GM19328 (cell line): Measurements from ENCODE around the gene ZNF439.
"Not testable (repeated sequence)": the region's sequence is repeated elsewhere in the genome, so short reads cannot be mapped to it uniquely, and the experiment has no call there.

Experiments
- ATAC-seq: cut with Tn5 transposase; IDR thresholded peaks from one replicate; pipeline ENCODE4 v1.9.1; 2021; ENCODE audit warnings: mild to moderate bottlenecking, moderate library complexity; ENCODE audit not compliant: unreplicated experiment

The ZNF439 gene

DNA sequence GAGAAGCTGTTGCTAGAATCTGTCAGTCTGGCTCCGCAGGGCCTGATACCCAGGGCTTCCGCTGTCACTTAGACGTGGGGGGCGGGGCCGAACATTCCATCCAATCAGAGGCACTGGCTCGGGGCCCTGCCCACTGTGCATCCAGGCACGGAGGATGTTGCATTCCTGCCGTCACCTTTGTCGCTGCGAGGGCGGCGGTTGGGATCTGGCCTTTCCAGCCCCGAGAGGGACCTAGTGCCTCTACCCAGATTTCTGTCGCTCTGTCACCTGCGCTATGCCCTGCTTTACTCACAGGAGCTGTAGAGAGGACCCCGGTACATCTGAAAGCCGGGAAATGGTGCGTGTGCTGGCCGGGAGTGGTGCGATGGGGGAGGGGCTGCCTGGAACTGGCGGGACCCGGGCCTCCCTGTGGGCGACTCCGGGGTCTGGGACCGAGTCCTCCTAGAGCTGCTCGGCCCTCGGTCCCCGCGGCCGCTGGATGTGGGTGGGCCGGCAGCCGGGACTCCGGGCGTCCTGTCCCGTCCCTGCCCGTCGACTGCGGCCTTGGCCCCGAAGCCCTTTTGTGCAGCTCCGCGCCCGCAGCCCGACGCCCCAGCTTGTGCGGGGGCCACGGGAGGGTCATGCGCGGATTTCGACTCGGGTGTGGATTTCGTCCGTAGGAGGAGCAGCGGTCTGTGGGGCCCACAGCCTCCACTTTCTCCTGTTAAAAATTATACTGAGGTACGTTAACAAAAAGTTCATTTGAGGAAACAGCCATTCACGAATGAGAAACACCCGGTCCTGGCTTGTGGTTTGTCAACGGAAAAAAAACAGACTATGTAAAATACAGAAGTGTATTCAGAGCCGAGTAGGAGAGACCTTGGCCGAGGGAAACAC lies at the start of gene ZNF439:
TSS of gene ZNF439 (plus strand) at position 133 of the 876 bp plus-strand sequence. CDS start at position 275, 142 bp downstream.
- peak; percentile 67 for ATAC-seq

DNA sequence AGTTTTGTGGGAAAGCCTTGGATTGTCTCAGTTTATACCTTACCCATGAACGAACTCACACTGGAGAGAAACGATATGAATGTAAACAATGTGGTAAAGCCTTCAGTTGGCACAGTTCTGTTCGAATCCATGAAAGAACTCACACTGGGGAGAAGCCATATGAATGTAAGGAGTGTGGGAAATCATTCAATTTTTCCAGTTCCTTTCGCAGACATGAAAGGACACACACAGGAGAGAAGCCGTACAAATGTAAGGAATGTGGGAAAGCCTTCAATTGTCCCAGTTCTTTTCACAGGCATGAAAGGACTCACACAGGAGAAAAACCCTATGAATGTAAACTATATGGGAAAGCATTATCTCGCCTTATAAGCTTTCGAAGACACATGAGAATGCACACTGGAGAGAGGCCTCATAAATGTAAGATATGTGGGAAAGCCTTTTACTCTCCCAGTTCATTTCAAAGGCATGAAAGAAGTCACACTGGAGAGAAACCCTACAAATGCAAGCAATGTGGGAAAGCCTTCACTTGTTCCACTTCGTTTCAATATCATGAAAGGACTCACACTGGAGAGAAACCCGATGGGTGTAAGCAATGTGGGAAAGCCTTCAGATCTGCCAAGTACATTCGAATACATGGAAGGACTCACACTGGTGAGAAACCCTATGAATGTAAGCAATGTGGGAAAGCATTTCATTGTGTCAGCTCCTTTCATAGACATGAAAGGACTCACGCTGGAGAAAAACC lies 42.0 kb upstream of the ZNF439 start:
- ATAC-seq, result no peak

DNA sequence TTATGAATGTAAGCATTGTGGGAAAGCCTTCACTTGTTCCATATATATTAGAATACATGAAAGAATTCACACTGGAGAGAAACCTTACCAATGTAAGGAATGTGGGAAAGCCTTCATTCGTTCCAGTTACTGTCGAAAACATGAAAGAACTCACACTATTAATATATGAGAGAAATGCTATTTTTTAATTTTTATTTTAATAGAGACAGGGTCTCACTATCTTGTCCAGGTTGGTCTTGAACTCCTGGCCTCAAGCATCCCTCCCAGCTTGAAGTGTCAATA lies 41.5 kb upstream of the ZNF439 start:
- ATAC-seq, result no peak

DNA sequence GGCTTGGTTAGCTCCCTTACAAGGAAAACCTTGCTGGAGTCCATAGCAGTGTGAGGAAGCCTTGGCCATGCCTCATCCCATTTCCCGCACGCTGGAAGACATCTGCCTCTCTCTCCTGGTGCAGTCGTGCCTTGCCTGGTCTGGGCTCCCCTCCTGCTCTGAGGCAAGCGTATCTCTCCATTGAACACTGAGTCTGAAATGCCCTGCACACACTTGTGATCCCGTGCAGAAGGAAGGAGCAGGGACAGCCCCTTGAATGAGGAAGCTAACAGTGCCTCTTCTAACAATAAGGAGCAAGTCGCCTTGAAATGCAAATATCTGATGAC lies 34.9 kb upstream of the ZNF439 start:
- peak; percentile 25 for ATAC-seq

DNA sequence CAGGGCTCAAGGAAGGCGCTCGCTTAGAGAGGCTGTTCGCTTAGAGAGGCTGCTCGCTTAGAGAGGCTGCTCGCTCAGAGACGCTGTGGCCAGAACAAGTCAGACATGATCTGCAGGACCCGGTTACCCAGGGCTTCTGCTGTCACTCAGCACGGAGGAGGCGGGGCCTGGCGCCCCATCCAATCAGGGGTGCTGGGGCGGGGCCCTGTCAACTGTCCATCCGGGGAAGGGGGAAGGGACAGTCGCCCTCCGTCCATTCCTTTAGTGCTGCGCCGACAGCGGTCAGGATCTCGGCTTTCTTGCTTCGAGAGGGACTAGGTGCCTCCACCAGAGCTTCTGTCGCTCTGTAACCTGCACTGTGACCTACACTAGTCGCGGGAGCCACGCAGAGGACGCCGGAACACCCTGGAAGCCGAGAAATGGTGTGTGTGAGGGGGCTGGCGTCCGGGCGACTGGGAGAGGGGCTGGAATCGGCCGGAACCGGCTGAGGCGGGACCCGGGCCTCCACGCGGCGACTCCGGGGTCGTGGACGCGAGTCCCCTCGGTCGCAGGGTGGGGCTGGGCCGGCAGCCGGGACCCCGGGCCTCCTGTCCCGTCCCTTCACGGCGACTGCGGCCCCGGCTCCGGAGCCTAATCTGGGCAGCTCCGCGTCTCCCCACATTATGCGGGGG lies 34.4 kb upstream of the ZNF439 start, which contains the start of gene ZNF440:
TSS of gene ZNF440 (plus strand) at position 245 of the 671 bp plus-strand sequence. CDS start at position 420, 175 bp downstream.
- peak; percentile 98 for ATAC-seq

DNA sequence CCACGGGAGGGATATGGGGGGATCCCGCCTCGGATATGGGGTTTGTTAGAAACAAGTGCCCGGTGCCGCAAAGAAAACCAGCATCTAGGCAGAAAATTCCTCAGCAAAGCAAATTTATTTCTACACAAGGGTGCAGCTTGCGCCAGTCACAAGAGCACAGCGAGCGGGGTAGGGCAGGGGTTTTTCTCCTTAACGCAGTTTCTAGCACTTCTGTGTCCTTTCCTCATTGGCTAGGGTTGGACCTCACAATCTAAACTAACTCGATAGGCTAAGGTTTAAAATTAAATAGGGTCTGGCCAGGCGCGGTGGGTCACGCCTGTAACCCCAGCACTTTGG lies 33.9 kb upstream of the ZNF439 start:
- ATAC-seq, result no peak

DNA sequence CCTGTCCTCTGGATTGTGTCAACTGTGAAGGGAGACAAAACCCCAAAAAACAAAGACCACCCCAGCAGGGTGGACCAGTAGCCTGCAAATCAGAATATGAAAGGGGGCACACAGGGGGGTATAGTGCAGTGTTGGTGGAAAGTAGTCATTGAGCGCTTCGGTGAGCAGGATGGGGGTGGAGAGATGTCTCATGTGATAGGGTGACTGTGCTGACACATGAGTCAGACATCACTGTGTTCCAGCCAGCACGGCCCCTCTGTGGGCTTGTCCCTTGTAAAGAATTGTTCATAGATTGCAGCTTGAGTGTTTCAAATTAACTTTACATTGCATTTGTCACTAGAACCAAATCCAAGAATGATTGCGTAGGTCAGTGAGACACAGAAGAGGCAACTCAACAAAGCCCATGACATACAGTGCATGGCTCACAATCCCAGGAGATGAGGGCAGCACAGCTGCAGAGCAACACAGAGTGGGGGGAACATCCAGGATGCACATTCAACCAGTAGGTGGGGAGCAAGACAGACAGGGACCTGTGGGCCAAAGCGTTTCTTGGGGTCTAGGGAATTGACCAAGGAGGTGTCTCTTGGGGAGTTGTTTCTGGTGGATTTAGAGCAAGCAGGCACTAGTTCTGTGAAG lies 26.9 kb upstream of the ZNF439 start:
- no peak for ATAC-seq

DNA sequence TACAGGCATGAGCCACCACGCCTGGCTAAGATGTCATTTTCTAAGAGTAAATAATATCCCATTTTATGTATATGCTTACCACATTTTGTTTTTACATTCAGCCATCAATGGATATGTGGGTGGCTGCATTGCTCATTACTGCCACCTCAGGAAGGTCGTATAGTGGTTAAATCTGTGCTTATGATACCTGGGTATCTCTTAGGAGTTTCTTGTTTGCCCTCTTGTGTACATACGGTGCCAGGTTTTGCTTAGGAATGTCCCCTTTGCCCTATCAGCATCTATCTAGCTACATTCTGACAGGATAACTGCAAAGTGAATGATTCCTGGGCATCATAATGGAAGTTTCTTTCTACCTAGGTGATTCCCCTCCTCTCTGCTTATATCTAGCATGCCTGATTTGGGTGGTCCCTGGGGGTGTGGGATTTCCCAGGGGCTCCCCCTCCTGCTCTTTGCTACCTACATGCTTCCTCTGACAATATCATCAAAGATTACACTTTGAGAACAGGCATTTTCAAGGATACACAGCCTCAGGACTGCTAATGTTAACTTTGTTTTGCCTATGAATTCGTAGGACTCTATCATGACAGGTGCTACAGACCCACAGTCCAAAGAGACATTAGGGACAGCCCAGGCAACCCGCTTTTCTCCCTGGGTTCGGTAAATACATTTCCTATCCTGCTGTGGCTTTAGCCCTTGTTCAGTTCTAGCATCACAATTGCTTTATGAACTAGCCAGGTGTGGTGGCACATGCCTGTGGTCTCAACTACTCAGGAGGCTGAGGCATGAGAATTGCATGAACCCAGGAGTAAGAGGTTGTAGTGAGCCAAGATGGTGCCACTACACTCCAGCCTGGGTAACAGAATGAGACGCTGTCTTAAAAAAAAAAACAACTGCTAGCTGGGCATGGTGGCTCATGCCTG lies 19.3 kb upstream of the ZNF439 start:
- ATAC-seq, result not testable (repeated sequence)

DNA sequence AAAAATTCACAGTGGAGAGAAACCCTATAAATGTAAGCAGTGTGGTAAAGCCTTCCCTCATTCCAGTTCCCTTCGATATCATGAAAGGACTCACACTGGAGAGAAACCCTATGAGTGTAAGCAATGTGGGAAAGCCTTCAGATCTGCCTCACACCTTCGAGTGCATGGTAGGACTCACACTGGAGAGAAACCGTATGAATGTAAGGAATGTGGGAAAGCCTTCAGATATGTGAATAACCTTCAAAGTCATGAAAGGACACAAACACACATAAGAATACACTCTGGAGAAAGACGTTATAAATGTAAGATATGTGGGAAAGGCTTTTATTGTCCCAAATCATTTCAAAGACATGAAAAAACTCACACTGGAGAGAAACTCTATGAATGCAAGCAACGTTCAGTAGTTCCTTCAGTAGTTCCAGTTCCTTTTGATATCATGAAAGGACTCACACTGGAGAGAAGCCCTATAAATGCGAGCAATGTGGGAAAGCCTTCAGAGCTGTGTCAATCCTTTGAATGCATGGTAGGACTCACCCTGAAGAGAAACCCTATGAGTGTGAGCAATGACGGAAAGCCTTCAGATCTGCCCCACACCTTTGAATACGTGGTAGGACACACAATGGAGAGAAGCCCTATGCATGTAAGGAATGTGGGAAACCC lies 16.1 kb upstream of the ZNF439 start:
- ATAC-seq, result no peak

DNA sequence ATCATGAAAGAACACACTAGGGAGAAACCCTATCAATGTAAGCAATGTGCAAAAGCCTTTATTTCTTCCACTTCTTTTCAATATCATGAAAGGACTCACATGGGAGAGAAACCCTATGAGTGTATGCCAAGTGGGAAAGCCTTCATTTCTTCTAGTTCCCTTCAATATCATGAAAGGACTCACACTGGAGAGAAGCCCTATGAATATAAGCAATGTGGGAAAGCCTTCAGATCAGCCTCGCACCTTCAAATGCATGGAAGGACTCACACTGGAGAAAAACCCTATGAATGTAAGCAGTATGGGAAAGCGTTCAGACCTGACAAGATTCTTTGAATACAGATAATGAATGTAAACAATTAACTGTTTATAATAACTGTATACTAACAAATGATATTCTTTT lies 15.0 kb upstream of the ZNF439 start:
- no peak for ATAC-seq

DNA sequence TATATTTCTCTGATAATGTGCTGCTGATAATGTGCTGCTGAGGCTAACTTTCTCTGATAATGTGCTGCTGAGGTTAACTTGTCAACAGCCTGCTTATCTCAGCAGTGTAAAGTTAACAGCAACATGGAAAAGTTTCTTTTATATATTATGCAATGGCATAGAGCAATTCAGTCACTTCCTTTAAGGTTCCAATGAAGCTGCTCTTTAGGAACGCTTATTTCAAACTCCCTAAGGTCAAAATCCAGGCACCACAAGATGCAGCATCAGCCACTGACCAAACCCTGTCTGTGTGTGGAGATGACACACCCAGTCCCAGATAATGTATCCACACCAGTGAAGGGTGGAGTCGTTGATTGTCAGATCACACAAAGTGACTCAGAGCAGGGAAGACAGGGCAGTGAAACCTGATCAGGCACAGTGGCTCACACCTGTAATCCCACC lies 12.9 kb upstream of the ZNF439 start:
- ATAC-seq, result not testable (repeated sequence)

DNA sequence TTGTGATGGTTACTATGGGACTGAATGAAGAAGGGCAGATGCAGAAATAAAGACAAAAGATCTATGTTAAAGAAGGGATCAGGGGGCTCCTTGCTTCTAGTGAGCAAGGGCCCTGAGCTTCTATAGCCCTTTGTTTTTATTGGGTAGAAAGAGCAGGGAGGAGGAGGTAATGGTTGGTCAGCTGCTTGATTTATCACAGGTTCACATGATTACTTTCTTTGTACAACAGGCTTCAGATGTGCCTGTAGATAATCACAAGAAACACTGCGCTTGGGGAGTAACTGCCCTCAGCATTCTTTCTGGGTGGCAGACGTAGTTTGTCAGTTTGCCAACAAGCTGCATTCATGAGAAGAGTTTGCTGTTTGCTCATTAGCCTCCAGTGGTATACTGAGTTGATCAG lies 4.8 kb upstream of the ZNF439 start:
- ATAC-seq, result no peak

DNA sequence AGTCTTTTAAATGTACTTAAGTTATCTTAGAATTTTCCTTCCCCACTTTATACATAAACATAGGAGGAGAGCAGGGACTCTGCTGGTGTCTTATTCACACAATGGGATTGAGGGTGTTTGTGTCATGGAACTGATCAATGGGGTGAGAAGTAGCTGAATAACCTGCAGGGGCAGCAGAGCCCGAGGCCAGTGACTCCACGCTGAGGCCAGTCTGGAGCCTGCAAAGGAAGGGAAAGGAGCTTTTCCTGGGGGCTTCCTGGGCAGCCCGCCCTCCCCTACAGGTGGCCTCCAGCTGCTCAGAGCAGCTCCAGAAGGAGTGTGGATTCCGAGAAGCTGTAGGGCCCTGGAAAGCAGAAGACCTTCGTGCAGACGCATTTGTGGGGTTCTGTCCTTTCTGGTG lies 911 bp upstream of the ZNF439 start:
- ATAC-seq, result not testable (repeated sequence)

DNA sequence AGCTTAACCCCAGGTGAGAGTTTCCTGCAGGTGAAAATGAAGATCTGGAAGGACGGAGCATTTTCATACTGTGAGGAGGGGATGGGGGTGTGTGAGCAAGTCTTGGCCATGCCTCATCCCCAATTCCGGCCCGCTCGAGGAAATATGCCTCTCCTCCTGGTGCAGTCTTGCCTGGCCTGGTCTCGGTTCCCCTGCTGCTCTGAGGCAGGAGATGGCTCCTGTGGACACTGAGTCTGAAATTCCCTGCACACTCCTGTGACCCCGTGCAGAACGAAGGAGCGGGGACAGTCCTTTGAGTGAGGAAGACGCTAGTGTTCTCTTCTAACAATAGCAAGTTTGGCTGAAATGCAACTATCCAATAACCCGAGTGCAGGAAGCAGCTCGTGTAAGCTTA lies 329 bp upstream of the ZNF439 start:
- no peak for ATAC-seq

DNA sequence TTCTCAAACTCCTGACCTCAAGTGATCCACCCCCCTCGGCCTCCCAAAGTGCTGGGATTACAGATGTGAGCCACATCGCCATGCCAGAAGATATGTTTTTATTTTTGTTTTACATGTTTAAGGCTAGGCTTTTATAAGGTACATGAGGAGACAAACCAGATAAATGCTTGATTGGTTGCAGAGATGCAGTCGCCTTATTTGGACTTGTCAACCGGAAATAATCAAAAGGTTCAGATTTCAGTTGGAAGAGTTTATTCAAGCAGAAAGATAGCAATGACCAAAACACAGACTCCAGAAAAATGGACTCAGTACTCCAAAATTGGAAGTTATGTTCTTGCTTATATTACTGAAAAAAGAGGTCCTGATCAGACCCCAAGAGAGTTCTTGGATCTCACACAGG lies 1.8 kb downstream of the ZNF439 start:
- not testable (repeated sequence) for ATAC-seq

DNA sequence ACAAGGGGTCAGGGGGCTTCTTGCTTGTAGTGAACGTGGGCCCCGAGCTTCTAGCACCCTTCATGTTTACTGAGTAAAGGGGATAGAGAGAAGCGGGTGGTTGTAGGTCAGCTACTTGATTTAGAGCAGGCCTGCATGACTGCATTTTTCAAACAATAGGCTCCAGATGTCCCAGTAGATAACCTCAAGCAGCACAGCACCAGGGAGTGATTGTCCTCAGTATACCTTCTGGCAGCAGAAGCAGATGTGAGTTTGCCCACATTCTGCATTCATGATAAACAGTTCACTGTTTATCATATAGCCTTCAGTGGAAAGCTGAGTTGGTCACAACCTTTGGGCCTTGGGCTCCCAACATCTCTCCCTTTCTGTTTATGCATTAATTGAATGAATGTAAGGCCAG lies 4.8 kb downstream of the ZNF439 start:
- ATAC-seq, result no peak

DNA sequence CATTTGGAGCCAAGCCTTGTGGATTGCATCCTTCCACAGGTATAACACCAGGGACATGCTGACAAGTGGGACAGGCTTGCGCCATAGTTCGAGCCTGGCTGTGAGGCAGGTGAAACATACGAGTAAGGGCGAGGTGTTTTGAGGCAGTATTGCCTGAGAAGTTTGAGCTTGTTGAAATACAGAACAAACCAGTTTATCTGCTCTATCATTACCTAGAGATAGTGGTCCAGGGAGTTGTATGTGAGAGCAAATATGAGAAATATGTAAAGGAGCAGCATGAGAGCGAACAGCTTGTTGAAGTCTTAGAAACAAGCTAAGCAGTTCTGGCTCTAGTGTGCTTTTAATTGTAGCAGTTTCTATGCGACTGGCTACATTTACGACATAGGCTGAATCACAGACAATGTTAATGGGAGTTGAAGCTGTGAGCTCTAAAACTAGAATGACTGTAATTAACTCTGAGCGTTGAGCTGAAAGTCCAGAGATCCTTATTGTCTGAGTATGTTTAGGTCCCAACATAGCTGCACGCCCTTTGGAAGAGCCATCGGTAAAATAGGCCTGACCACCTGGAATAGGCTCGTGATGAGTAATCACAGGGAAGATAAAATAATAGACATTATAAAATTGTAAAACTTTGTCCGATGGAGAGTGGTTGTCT lies 8.2 kb downstream of the ZNF439 start:
- ATAC-seq, result no peak

DNA sequence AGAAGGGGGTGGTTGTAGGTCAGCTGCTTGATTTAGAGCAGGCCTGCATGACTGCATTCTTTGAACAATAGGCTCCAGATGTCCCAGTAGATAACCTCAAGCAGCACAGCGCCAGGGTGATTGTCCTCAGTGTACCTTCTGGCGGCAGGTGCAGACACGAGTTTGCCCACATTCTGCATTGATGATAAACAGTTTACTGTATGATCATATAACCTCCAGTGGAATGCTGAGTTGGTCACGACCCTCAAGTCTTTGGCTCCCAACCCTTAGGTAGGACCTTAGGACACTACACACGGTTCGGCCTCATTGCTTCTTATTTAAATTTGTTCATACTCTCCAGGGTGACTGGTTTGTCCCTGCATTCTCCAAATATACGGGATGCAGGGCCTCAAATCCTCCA lies 12.2 kb downstream of the ZNF439 start:
- no peak for ATAC-seq

DNA sequence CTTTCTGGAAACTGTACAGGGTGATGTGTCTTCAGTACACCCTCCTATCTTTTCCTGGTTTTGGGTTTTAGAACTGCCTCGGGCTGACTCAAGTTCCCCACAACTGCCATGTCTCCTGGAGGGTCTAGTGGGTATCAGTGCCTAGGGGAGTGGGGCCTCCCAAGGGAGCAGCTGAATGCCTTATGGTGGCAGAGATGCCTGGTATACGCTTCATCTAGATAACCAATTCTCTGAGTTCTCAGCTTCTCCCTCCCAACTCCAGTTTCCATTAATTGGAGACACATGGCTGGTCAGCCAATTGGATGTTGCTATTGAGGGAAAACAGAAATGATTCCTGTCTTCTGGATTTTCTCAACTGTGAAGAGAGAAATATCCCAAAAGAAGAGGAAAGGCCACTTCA lies 12.8 kb downstream of the ZNF439 start:
- no peak for ATAC-seq
